ENCODE data around the gene SCFD1. TPM values are rescaled to one million over a fixed set of nuclear protein-coding genes. Genes with fewer than 3 reads are reported as not detected.

The SCFD1 gene
- total and polyA plus RNA-seq, 7 donors: 26.9 to 49.8 (median 34.1) TPM

GRCh38 chr14:30763891-30764290, 141.8 kb downstream of the SCFD1 start:
- Histone ChIP-seq H3K4me1 (no peaks in the 10 kb centered on the region), H3K27ac (no peak overlapping the region), H3K36me3 (ENCODE audit: insufficient read depth in 1 of 2, low read depth in 1 of 2) (no peaks in the 10 kb centered on the region), H3K27me3 (ENCODE audit: insufficient read depth in 3 of 3, low read length in 2 of 3) (no peaks in the 10 kb centered on the region), H3K9me3 (peaks cover 9% of the 10 kb centered on the region), H3K4me3 (no peak overlapping the region)
- DNase-seq (no peak), ATAC-seq (no peak)
- WGBS, 3 donors: 21 to 56% (median 49%) methylated on average over 1 of the region's 1 CpG
- intact Hi-C loops (cut with DNase I): no loop called here
- no peak for TF ChIP-seq CTCF (IDR thresholded peaks at IDR 0.05)

GRCh38 chr14:30767624-30768023, 145.5 kb downstream of the SCFD1 start:
- Histone ChIP-seq H3K9me3 (peaks cover 5% of the 10 kb centered on the region), H3K4me3 (no peak overlapping the region), H3K27ac (no peak overlapping the region), H3K4me1 (no peaks in the 10 kb centered on the region), H3K36me3 (ENCODE audit: insufficient read depth in 1 of 2, low read depth in 1 of 2) (no peaks in the 10 kb centered on the region), H3K27me3 (ENCODE audit: insufficient read depth in 3 of 3, low read length in 2 of 3) (no peaks in the 10 kb centered on the region)
- DNase-seq (no peak), ATAC-seq (no peak)
- 89 to 92% (median 90%) methylated on average over 4 of the region's 4 CpGs for WGBS, 3 donors
- TF ChIP-seq CTCF (IDR thresholded peaks at IDR 0.05): no peak
- intact Hi-C loops (cut with DNase I): no loop called here

- Histone ChIP-seq H3K27ac (no peak overlapping the region), H3K36me3 (ENCODE audit: insufficient read depth in 1 of 2, low read depth in 1 of 2) (no peaks in the 10 kb centered on the region), H3K27me3 (ENCODE audit: insufficient read depth in 3 of 3, low read length in 2 of 3) (no peaks in the 10 kb centered on the region), H3K9me3 (no peaks in the 10 kb centered on the region), H3K4me1 (no peaks in the 10 kb centered on the region), H3K4me3 (no peak overlapping the region)
- no peak for ATAC-seq
- 62 to 80% (median 75%) methylated on average over 1 of the region's 1 CpG for WGBS, 3 donors
- DNase-seq: no peak
- no peak for TF ChIP-seq CTCF (IDR thresholded peaks at IDR 0.05)
- intact Hi-C loops (cut with DNase I): no loop called here
These were observed 146.7 kb downstream of the SCFD1 start for GRCh38 chr14:30768791-30769190.

- no peak for TF ChIP-seq CTCF (IDR thresholded peaks at IDR 0.05)
- Histone ChIP-seq H3K36me3 (ENCODE audit: insufficient read depth in 1 of 2, low read depth in 1 of 2) (no peaks in the 10 kb centered on the region), H3K9me3 (no peaks in the 10 kb centered on the region), H3K27ac (no peak overlapping the region), H3K4me1 (no peaks in the 10 kb centered on the region), H3K27me3 (ENCODE audit: insufficient read depth in 3 of 3, low read length in 2 of 3) (no peaks in the 10 kb centered on the region), H3K4me3 (no peak overlapping the region)
- no peak for ATAC-seq
- 85 to 90% (median 85%) methylated on average over 6 of the region's 6 CpGs for WGBS, 3 donors
- DNase-seq: no peak
- intact Hi-C loops (cut with DNase I): no loop called here
These were observed 148.3 kb downstream of the SCFD1 start for GRCh38 chr14:30770376-30770775.

- WGBS, 3 donors: 70 to 74% (median 70%) methylated on average over 5 of the region's 5 CpGs
These were observed 149.5 kb downstream of the SCFD1 start for GRCh38 chr14:30771595-30771994.

More at GRCh38 chr14:30771595-30771994, 149.5 kb downstream of the SCFD1 start:
- Histone ChIP-seq H3K9me3 (no peaks in the 10 kb centered on the region), H3K27ac (no peak overlapping the region), H3K4me3 (no peak overlapping the region), H3K27me3 (ENCODE audit: insufficient read depth in 3 of 3, low read length in 2 of 3) (no peaks in the 10 kb centered on the region), H3K4me1 (no peaks in the 10 kb centered on the region), H3K36me3 (ENCODE audit: insufficient read depth in 1 of 2, low read depth in 1 of 2) (no peaks in the 10 kb centered on the region)
- DNase-seq (no peak), ATAC-seq (no peak)
- intact Hi-C loops (cut with DNase I): no loop called here
- TF ChIP-seq CTCF (IDR thresholded peaks at IDR 0.05): no peak

All from psoas muscle (tissue), 8 donors.